Measurements from ENCODE around the gene MUS81. TPM values are rescaled to one million over a fixed set of nuclear protein-coding genes. Genes with fewer than 3 reads are reported as not detected.

MUS81 gene
- total RNA-seq, 2 donors from 2014 or later: 51.0 to 64.5 TPM

- no peak for TF ChIP-seq CTCF (conservative IDR thresholded peaks at IDR 0.05)
- DNase-seq: peak; percentile 65
- Histone ChIP-seq H3K9me3 (ENCODE audit: control insufficient read depth, low read length) (peaks cover 7% of the 10 kb centered on the region), H3K36me3 (ENCODE audit: control insufficient read depth, insufficient read depth, low read length) (peaks cover 35% of the 10 kb centered on the region), H3K4me3 (ENCODE audit: low read length) (no peak overlapping the region), H3K27me3 (ENCODE audit: control insufficient read depth, insufficient read depth, low read length, poor library complexity, severe bottlenecking) (no peaks in the 10 kb centered on the region), H3K27ac (ENCODE audit: low read depth, low read length) (no peak overlapping the region), H3K9ac (ENCODE audit: extremely low read depth, low read length, poor library complexity, severe bottlenecking) (no peak overlapping the region), H3K4me1 (ENCODE audit: control insufficient read depth, insufficient read depth, low read length) (no peaks in the 10 kb centered on the region)
- peaks cover 12% of the 10 kb centered on the region for H3K27me3 Mint-ChIP-seq (ENCODE audit: insufficient read depth)
- H3K4me1 Mint-ChIP-seq: no peaks in the 10 kb centered on the region
- whole genome bisulfite sequencing, 2 experiments (ENCODE audit: insufficient coverage in 1 of 2, insufficient read length in 1 of 2): 80% methylated on average over 6 to 8 of the region's 8 CpGs
- H3K36me3 Mint-ChIP-seq (ENCODE audit: low read depth): peaks cover 33% of the 10 kb centered on the region
- no peak overlapping the region for H3K27ac Mint-ChIP-seq
- no peak overlapping the region for H3K4me3 Mint-ChIP-seq
- no peaks in the 10 kb centered on the region for H3K9me3 Mint-ChIP-seq
These were observed 10.9 kb upstream of the MUS81 start for GRCh38 chr11:65849366-65849765.

DNA sequence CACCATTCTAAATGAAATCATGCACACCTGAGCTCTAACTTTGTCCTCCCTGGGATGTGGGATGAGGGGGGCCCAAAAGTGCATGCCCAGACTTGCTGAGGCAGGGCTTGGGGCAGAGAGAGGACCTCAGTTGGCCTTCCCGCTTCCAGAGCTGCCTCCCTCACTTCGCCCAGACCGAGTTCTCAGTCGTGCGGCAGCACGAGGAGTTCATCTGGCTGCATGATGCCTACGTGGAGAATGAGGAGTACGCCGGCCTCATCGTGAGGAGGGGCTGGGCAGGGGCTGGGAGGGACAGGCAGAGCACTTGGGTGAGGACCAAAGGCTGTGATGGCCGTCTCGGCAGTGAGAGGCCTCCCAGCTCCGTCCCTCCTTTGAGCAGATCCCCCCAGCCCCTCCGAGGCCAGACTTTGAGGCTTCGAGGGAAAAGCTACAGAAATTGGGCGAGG lies 10.4 kb upstream of the MUS81 start:
- no peak overlapping the region for H3K27ac ChIP-seq (ENCODE audit: low read depth, low read length)
- H3K9me3 ChIP-seq (ENCODE audit: control insufficient read depth, low read length): peaks cover 7% of the 10 kb centered on the region
- no peaks in the 10 kb centered on the region for H3K4me1 Mint-ChIP-seq
- peaks cover 37% of the 10 kb centered on the region for H3K36me3 Mint-ChIP-seq (ENCODE audit: low read depth)
- no peak for TF ChIP-seq CTCF (conservative IDR thresholded peaks at IDR 0.05)
- no peak overlapping the region for H3K27ac Mint-ChIP-seq
- H3K4me1 ChIP-seq (ENCODE audit: control insufficient read depth, insufficient read depth, low read length): no peaks in the 10 kb centered on the region
- H3K9me3 Mint-ChIP-seq: no peaks in the 10 kb centered on the region
- peaks cover 39% of the 10 kb centered on the region for H3K36me3 ChIP-seq (ENCODE audit: control insufficient read depth, insufficient read depth, low read length)
- no peaks in the 10 kb centered on the region for H3K27me3 ChIP-seq (ENCODE audit: control insufficient read depth, insufficient read depth, low read length, poor library complexity, severe bottlenecking)
- H3K9ac ChIP-seq (ENCODE audit: extremely low read depth, low read length, poor library complexity, severe bottlenecking): no peak overlapping the region
- H3K4me3 Mint-ChIP-seq: no peak overlapping the region
- DNase-seq: no peak
- no peak overlapping the region for H3K4me3 ChIP-seq (ENCODE audit: low read length)
- peaks cover 12% of the 10 kb centered on the region for H3K27me3 Mint-ChIP-seq (ENCODE audit: insufficient read depth)
- 75 to 87% methylated on average over 7 to 16 of the region's 16 CpGs for WGBS, 2 experiments (ENCODE audit: insufficient coverage in 1 of 2, insufficient read length in 1 of 2)

- Histone ChIP-seq H3K4me1 (ENCODE audit: control insufficient read depth, insufficient read depth, low read length) (no peaks in the 10 kb centered on the region), H3K27ac (ENCODE audit: low read depth, low read length) (no peak overlapping the region), H3K27me3 (ENCODE audit: control insufficient read depth, insufficient read depth, low read length, poor library complexity, severe bottlenecking) (no peaks in the 10 kb centered on the region), H3K36me3 (ENCODE audit: control insufficient read depth, insufficient read depth, low read length) (peaks cover 46% of the 10 kb centered on the region), H3K4me3 (ENCODE audit: low read length) (no peak overlapping the region), H3K9ac (ENCODE audit: extremely low read depth, low read length, poor library complexity, severe bottlenecking) (no peak overlapping the region), H3K9me3 (ENCODE audit: control insufficient read depth, low read length) (peaks cover 7% of the 10 kb centered on the region)
- H3K27ac Mint-ChIP-seq: no peak overlapping the region
- no peaks in the 10 kb centered on the region for H3K9me3 Mint-ChIP-seq
- WGBS, 2 experiments (ENCODE audit: insufficient coverage in 1 of 2, insufficient read length in 1 of 2): 91 to 93% methylated on average over 17 to 20 of the region's 20 CpGs
- H3K4me1 Mint-ChIP-seq: no peaks in the 10 kb centered on the region
- no peak for DNase-seq
- no peak overlapping the region for H3K4me3 Mint-ChIP-seq
- H3K27me3 Mint-ChIP-seq (ENCODE audit: insufficient read depth): peaks cover 12% of the 10 kb centered on the region
- H3K36me3 Mint-ChIP-seq (ENCODE audit: low read depth): peaks cover 41% of the 10 kb centered on the region
- no peak for TF ChIP-seq CTCF (conservative IDR thresholded peaks at IDR 0.05)
These were observed 9.8 kb upstream of the MUS81 start for GRCh38 chr11:65850217-65851082.

Measured in endodermal cell (in vitro differentiated cells).